Posterior vena cava (tissue), 2 donors: ENCODE data around the gene ABHD15. TPM values are rescaled to one million over a fixed set of nuclear protein-coding genes. Genes with fewer than 3 reads are reported as not detected.

Experiments used
- DNase-seq: peaks from one replicate; pipeline ENCODE4 v3.0.0-alpha.2; 2020; ENCODE audit warnings: low spot score
- intact Hi-C, 2 donors: fragments of 100-400 bp; cut with DNase I; formaldehyde crosslinking; loops; one replicate each; pipeline versions ENCODE4 v1.14.1 to v1.14.2; 2022 to 2023
- total RNA-seq, 2 donors: library from RNA; stranded (reverse); fragmentation: NEBNext Ultra II Directional; extraction: Animal tissue kit (Norgen Biotek cat#: 25700); gene quantifications; one replicate each; pipeline ENCODE4 v1.2.1, GENCODE V29; 2021
- donor health status: DM: yes; HTN: yes; CAD: no.
- donor health status: DM: yes; HTN: yes; CAD: no.

The ABHD15 gene
- total RNA-seq, 2 donors from 2014 or later = 4.5 to 5.9 TPM

GRCh38 chr17:29557085-29557738 is 9.6 kb downstream of the ABHD15 start:
- intact Hi-C loops = no loop called here
- DNase-seq = no peak

DNA sequence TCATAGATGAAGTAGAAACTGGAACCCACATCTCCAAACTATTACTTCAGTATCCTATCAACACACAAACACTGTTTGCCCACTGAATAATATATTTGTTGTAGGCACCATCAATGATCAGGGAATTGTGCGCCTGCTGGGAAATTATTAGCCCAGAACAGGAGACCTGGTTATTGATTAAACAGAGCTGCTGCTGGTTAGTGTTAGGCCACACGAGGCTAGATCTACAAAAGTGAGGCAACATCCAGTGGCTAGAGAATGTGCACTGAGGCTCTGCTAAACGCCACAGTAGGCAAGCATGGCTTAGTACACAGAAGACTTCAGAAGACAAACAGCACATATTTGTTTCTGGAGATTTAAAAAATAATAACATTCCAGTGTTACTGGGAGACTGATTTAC is 11.0 kb downstream of the ABHD15 start:
- no peak for DNase-seq

GRCh38 chr17:29549177-29549923 is 17.5 kb downstream of the ABHD15 start:
- intact Hi-C loops = no loop called here
- no peak for DNase-seq

More for the DNA sequence above, 11.0 kb downstream of the ABHD15 start:
- intact Hi-C loops = no loop called here

- intact Hi-C loops = no loop called here
Measured at GRCh38 chr17:29546830-29547229, 20.0 kb downstream of the ABHD15 start.

DNA sequence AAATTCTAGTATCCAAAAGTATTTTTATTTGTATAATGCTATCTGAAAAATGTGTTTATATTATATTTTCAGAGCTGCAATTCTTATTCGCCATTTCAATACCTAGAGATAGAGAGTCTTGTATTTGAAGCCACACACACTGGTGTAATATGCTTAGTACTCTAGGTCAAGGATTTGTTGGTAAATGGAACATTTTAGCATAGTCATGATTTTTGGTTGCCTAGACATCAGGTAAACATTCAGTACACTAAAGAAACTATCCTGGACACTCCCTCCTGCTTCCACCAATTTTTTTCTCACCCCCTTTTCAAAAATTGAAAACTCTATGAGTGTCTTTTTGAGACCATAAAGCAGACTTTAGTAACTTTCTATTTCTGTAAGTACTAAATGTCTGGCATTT is 20.8 kb downstream of the ABHD15 start:
- no peak for DNase-seq
- intact Hi-C loops = no loop called here

More at GRCh38 chr17:29546830-29547229, 20.0 kb downstream of the ABHD15 start:
- DNase-seq = no peak

DNA sequence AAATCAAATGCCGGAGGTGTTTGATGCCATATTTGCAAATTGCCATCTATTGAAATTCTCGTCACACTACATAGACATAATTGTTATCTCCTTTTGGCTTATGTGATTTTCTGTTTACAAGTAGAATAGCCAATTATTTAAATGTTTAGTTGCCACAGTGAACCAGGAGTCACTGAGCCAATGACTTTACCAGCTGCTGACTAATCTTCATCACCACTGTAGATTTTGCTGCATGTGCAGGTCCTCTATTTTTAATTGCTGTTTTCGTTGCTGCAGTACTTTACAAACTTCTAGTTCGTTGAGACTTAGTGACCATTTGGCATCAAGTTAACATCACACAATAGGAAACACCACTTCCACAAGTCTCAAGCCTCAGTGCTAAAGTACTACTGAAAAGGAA is 22.8 kb downstream of the ABHD15 start:
- intact Hi-C loops = no loop called here
- DNase-seq = no peak

- DNase-seq = no peak
- intact Hi-C loops = no loop called here
Measured at GRCh38 chr17:29533976-29534375, 32.9 kb downstream of the ABHD15 start.

- intact Hi-C loops = no loop called here
- DNase-seq = no peak
Measured at GRCh38 chr17:29526322-29526721, 40.5 kb downstream of the ABHD15 start.

- intact Hi-C loops = no loop called here
- DNase-seq = no peak
Measured at GRCh38 chr17:29524692-29525091, 42.1 kb downstream of the ABHD15 start.

DNA sequence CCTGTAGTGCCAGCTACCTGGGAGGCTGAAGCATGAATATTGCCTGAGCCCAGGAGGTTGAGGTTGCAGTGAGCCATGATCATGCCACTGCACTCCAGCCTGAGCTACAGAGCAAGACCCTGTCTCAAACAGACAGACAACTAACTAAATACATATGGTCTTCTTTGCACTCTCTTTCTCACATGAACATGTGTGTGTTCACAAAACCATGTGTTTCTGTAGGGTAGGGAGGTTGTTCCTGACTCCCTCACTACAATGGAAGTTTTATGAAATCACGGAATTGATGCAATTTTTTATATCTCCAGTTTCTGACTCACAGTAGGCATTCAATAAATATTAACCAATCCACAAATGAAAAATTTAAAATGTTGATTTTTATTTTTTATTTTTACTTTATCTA is 48.5 kb downstream of the ABHD15 start:
- no peak for DNase-seq
- intact Hi-C loops = no loop called here

DNA sequence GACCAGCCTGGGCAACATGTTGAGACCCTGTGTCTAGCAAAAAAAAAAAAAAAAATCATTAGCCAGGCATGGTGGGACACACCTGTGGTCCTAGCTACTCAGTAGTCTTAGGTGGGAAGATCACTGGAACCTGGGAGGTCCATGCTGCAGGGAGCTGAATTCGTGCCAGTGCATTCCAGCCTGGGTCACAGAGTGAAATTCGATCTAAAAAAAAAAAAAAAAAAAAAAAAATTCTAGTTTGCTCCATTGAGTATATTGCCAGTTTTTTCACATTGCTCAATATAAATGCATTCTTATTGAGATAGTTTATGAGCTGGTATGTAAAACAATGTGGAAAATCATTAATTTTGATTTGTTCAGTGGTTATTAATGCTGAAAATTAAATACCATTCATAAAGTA is 52.0 kb downstream of the ABHD15 start:
- no peak for DNase-seq
- intact Hi-C loops = no loop called here

DNA sequence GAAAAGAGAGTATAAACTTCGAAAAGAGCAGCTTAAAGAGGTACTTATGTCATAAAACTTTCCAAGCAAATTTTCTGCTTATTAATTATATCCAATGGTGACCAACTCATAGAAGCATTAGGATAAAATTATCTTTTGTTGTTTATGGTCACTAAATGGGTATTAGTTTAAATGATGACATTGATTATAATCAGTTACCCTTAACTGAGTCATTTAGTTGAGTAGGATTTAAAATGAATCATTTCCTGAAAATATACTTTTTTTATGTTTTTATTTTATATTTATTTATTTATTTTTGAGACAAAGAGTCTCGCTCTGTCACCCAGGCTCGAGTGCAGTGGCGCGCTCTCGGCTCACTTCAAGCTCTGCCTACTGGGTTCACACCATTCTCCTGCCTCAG is 55.9 kb downstream of the ABHD15 start:
- intact Hi-C loops = no loop called here
- no peak for DNase-seq

Other genes with a start within 250 kb of the ABHD15 start
- 10 to 100 TPM; 70.8 to 78.1 TPM for gene TAOK1, start 176.7 kb downstream of the ABHD15 start, total RNA-seq
- gene TP53I13, start 1.7 kb upstream of the ABHD15 start, total RNA-seq = 10 to 100 TPM; 33.1 to 34.7 TPM
- gene GIT1, start 22.6 kb upstream of the ABHD15 start, total RNA-seq = 10 to 100 TPM; 28.1 to 43.5 TPM
- 10 to 100 TPM; 11.2 to 11.5 TPM for gene ANKRD13B, start 26.1 kb upstream of the ABHD15 start, total RNA-seq
- gene CORO6, start 55.9 kb upstream of the ABHD15 start, total RNA-seq = 10 to 100 TPM; 26.7 to 31.6 TPM